ENCODE data around the gene IL36B.

DNA sequence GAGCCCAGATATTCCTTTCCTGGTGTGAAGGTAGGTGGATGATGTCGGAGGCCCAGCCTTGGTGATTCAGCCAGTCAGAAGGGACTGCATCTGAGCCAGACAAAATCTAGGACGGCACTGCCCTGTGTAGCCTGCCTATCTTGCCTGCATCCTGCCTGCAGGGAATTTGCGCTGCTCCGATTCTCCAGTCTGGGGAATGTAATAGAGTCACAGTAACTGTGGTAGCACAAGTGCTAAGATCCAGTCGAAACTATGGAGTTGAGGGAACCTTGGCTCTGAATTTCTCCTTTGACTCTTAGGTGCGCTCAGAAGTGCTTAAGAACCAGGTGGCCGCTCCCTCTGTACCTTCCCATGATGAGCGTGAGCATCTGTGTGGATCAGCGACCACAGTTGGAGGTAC is 15.9 kb downstream of the IL36B start:
- no peak for TF ChIP-seq POLR2A (IDR thresholded peaks at IDR 0.05; ENCODE audit: low read depth, low read length)
- TF ChIP-seq SPI1 (IDR thresholded peaks at IDR 0.05; ENCODE audit: low read depth, low read length) = no peak
- no peak for TF ChIP-seq POLR2AphosphoS5 (IDR thresholded peaks at IDR 0.05; ENCODE audit: low read depth, low read length)
- no peak for TF ChIP-seq TAF1 (IDR thresholded peaks at IDR 0.05; ENCODE audit: low read depth, low read length)
